Measurements from ENCODE around the gene NINL. TPM values are rescaled to one million over a fixed set of nuclear protein-coding genes. Genes with fewer than 3 reads are reported as not detected.

Gene NINL
- total and polyA plus RNA-seq, 4 donors: 1.9 to 3.6 (median 2.8) TPM

- Histone ChIP-seq H3K4me1 (ENCODE audit: control insufficient read depth in 4 of 4, insufficient read depth in 4 of 4, low read length in 3 of 4) (no peaks in the 10 kb centered on the region), H3K27me3 (ENCODE audit: control insufficient read depth in 4 of 4, insufficient read depth in 4 of 4, low read length in 3 of 4) (no peaks in the 10 kb centered on the region), H3K36me3 (ENCODE audit: control insufficient read depth in 4 of 4, insufficient read depth in 3 of 4, low read depth in 1 of 4, low read length in 3 of 4) (no peaks in the 10 kb centered on the region), H3K9ac (ENCODE audit: low read depth in 1 of 2, low read length in 2 of 2) (no peak overlapping the region), H3K4me3 (ENCODE audit: low read depth in 1 of 3, low read length in 3 of 3) (no peak overlapping the region), H3K27ac (ENCODE audit: low read depth in 1 of 2, low read length in 2 of 2) (no peak overlapping the region), H3K9me3 (ENCODE audit: control insufficient read depth in 4 of 4, low read length in 3 of 4) (no peaks in the 10 kb centered on the region)
- TF ChIP-seq GABPA (IDR thresholded peaks at IDR 0.05 in 1 of 2, conservative IDR thresholded peaks at IDR 0.05 in 1 of 2): no peak
- TF ChIP-seq EGR1 (IDR thresholded peaks at IDR 0.05; ENCODE audit: low read depth in 2 of 2): no peak
- no peak for TF ChIP-seq HNF4A (conservative IDR thresholded peaks at IDR 0.05)
- no peak for TF ChIP-seq RXRA (IDR thresholded peaks at IDR 0.05)
- no peak for TF ChIP-seq REST (IDR thresholded peaks at IDR 0.05)
- no peak for TF ChIP-seq NR2F2 (IDR thresholded peaks at IDR 0.05)
- TF ChIP-seq SP1 (IDR thresholded peaks at IDR 0.05): no peak
- no peak for TF ChIP-seq YY1 (IDR thresholded peaks at IDR 0.05)
- TF ChIP-seq TAF1 (conservative IDR thresholded peaks at IDR 0.05): no peak
- TF ChIP-seq FOXA2 (IDR thresholded peaks at IDR 0.05): no peak
- TF ChIP-seq ZBTB33 (IDR thresholded peaks at IDR 0.05): no peak
- TF ChIP-seq MAX (IDR thresholded peaks at IDR 0.05): no peak
- TF ChIP-seq ATF3 (IDR thresholded peaks at IDR 0.05): no peak
- no peak for TF ChIP-seq RAD21 (IDR thresholded peaks at IDR 0.05)
- 87% methylated on average over 3 of the region's 3 CpGs for WGBS
- no peak for DNase-seq (ENCODE audit: low spot score)
These were observed 23.4 kb upstream of the NINL start for GRCh38 chr20:25608774-25609173.

- no peak overlapping the region for H3K27ac ChIP-seq (ENCODE audit: low read depth in 1 of 2, low read length in 2 of 2)
- H3K9me3 ChIP-seq (ENCODE audit: control insufficient read depth in 4 of 4, low read length in 3 of 4): no peaks in the 10 kb centered on the region
- no peaks in the 10 kb centered on the region for H3K36me3 ChIP-seq (ENCODE audit: control insufficient read depth in 4 of 4, insufficient read depth in 3 of 4, low read depth in 1 of 4, low read length in 3 of 4)
- H3K27me3 ChIP-seq (ENCODE audit: control insufficient read depth in 4 of 4, insufficient read depth in 4 of 4, low read length in 3 of 4): no peaks in the 10 kb centered on the region
- peaks cover 3 to 5% (median 4%) of the 10 kb centered on the region in 4 donors for H3K4me1 ChIP-seq (ENCODE audit: control insufficient read depth in 4 of 4, insufficient read depth in 4 of 4, low read length in 3 of 4)
- DNase-seq (ENCODE audit: low spot score): no peak
- H3K4me3 ChIP-seq (ENCODE audit: low read depth in 1 of 3, low read length in 3 of 3): no peak overlapping the region
- 81% methylated on average over 1 of the region's 1 CpG for WGBS
- TF ChIP-seq RAD21 (IDR thresholded peaks at IDR 0.05) (no peak), HNF4G (IDR thresholded peaks at IDR 0.05) (no peak), ATF3 (IDR thresholded peaks at IDR 0.05) (no peak), CTCF (IDR thresholded peaks at IDR 0.05; ENCODE audit: low read depth, low read length, missing input control) (no peak), NR2F2 (IDR thresholded peaks at IDR 0.05) (no peak), REST (IDR thresholded peaks at IDR 0.05) (no peak)
- no peak overlapping the region for H3K9ac ChIP-seq (ENCODE audit: low read depth in 1 of 2, low read length in 2 of 2)
These were observed 20.9 kb upstream of the NINL start for GRCh38 chr20:25606094-25606695.

All from liver (tissue), 9 donors.